Loucy (cell line): Measurements from ENCODE around the gene MUC6.

Source experiments
- H2AFZ ChIP-seq: fragments of 200-600 bp; sonication (generic); 2 replicates; pipeline ENCODE4 v1.6.0; 2016; ENCODE audit warnings: antibody characterized with exemption, mild to moderate bottlenecking, low read length, moderate library complexity
- H3F3A ChIP-seq: fragments of 200-600 bp; 2 replicates; pipeline ENCODE4 v1.6.0; 2016; ENCODE audit warnings: antibody characterized with exemption, low read depth, mild to moderate bottlenecking
- H3K27me3 ChIP-seq: fragments of 200-600 bp; sonication (generic); 2 replicates; pipeline ENCODE4 v1.6.1; 2014; ENCODE audit warnings: low read length, mild to moderate bottlenecking; ENCODE audit not compliant: insufficient read depth, poor library complexity, severe bottlenecking
- H3K36me3 ChIP-seq: fragments of 200-600 bp; sonication (generic); 2 replicates; pipeline ENCODE4 v1.6.1; 2016; ENCODE audit warnings: low read length; ENCODE audit not compliant: insufficient read depth
- H3K4me1 ChIP-seq: fragments of 200-600 bp; sonication (generic); 2 replicates; pipeline ENCODE4 v1.5.1; 2014; ENCODE audit warnings: low read length, mild to moderate bottlenecking; ENCODE audit not compliant: insufficient read depth, poor library complexity, severe bottlenecking
- H3K4me2 ChIP-seq: fragments of 200-600 bp; sonication (generic); 2 replicates; pipeline ENCODE4 v1.6.0; 2014; ENCODE audit warnings: antibody characterized with exemption, low read length, low read depth, mild to moderate bottlenecking; ENCODE audit not compliant: poor library complexity, severe bottlenecking
- H3K4me3 ChIP-seq: fragments of 200-600 bp; sonication (generic); 2 replicates; pipeline ENCODE4 v1.5.1; 2014; ENCODE audit warnings: low read length, mild to moderate bottlenecking, mixed read lengths; ENCODE audit not compliant: poor library complexity, severe bottlenecking
- H3K79me2 ChIP-seq: fragments of 200-600 bp; sonication (generic); 2 replicates; pipeline ENCODE4 v1.6.1; 2014; ENCODE audit warnings: low read length; ENCODE audit not compliant: insufficient read depth
- H3K9ac ChIP-seq: fragments of 200-600 bp; sonication (generic); 2 replicates; pipeline ENCODE4 v1.6.0; 2014; ENCODE audit warnings: mild to moderate bottlenecking, low read depth, low read length, moderate library complexity; ENCODE audit not compliant: poor library complexity, severe bottlenecking
- H3K9me2 ChIP-seq: fragments of 200-600 bp; sonication (generic); replicated peaks from 2 replicates; pipeline ENCODE4 v1.6.1; 2016; ENCODE audit warnings: low read depth, low read length, mixed read lengths
- H3K9me3 ChIP-seq: fragments of 200-600 bp; sonication (generic); 2 replicates; pipeline ENCODE4 v1.6.1; 2014; ENCODE audit warnings: mild to moderate bottlenecking, antibody characterized with exemption, low read length, low read depth; ENCODE audit not compliant: insufficient read depth
- H4K20me1 ChIP-seq: fragments of 200-600 bp; sonication (generic); 2 replicates; pipeline ENCODE4 v1.6.0; 2014; ENCODE audit warnings: antibody characterized with exemption, low read length, mild to moderate bottlenecking; ENCODE audit not compliant: insufficient read depth, poor library complexity, severe bottlenecking
- EZH2phosphoT487 ChIP-seq: fragments of 200-600 bp; IDR thresholded peaks from 2 replicates; pipeline ENCODE4 v1.6.1; 2018; ENCODE audit warnings: antibody characterized with exemption, mild to moderate bottlenecking, moderate library complexity, borderline replicate concordance
- TF ChIP-seq, protein P1 (sequence below): fragments of 200-600 bp; sonication (generic); conservative IDR thresholded peaks from 2 replicates; pipeline ENCODE4 v1.5.1; 2014; ENCODE audit warnings: mild to moderate bottlenecking, antibody characterized with exemption, low read length

MUC6 gene

DNA sequence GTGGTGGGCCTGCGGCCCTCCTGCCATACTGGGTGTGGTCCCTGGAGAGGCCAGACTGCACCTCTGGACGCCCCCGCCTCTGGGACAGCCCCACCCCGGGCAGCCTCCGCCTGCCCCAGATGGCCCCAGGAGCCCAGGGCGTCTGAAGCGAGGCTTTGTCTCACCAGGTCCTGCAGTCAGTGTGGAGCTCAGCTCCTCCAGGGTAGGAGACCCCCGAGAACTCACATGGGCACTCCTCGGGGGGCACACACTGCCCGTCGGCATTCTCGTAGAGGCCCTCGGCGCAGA, 10.4 kb downstream of the MUC6 start:
- H3K4me3 ChIP-seq, result no peak overlapping the region
- no peaks in the 10 kb centered on the region for H3K79me2 ChIP-seq
- H2AFZ ChIP-seq, result no peak overlapping the region
- H3K36me3 ChIP-seq, result no peaks in the 10 kb centered on the region
- no peaks in the 10 kb centered on the region for H4K20me1 ChIP-seq
- no peaks in the 10 kb centered on the region for H3K9me2 ChIP-seq
- no peaks in the 10 kb centered on the region for H3K4me1 ChIP-seq
- no peak overlapping the region for H3K4me2 ChIP-seq
- H3K9ac ChIP-seq, result no peak overlapping the region
- no peaks in the 10 kb centered on the region for H3K27me3 ChIP-seq
- H3K9me3 ChIP-seq, result no peaks in the 10 kb centered on the region
- no peaks in the 10 kb centered on the region for H3F3A ChIP-seq
- TF ChIP-seq EZH2phosphoT487, result no peak

GRCh38 chr11:1025410-1026162, 10.9 kb downstream of the MUC6 start:
- no peaks in the 10 kb centered on the region for H3K79me2 ChIP-seq
- TF ChIP-seq EZH2phosphoT487, result no peak
- TF ChIP-seq, protein P1, sequence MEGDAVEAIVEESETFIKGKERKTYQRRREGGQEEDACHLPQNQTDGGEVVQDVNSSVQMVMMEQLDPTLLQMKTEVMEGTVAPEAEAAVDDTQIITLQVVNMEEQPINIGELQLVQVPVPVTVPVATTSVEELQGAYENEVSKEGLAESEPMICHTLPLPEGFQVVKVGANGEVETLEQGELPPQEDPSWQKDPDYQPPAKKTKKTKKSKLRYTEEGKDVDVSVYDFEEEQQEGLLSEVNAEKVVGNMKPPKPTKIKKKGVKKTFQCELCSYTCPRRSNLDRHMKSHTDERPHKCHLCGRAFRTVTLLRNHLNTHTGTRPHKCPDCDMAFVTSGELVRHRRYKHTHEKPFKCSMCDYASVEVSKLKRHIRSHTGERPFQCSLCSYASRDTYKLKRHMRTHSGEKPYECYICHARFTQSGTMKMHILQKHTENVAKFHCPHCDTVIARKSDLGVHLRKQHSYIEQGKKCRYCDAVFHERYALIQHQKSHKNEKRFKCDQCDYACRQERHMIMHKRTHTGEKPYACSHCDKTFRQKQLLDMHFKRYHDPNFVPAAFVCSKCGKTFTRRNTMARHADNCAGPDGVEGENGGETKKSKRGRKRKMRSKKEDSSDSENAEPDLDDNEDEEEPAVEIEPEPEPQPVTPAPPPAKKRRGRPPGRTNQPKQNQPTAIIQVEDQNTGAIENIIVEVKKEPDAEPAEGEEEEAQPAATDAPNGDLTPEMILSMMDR, result no peak
- no peaks in the 10 kb centered on the region for H3K36me3 ChIP-seq
- no peaks in the 10 kb centered on the region for H3F3A ChIP-seq
- no peak overlapping the region for H3K4me3 ChIP-seq
- H3K4me2 ChIP-seq, result no peak overlapping the region
- no peak overlapping the region for H2AFZ ChIP-seq
- H3K4me1 ChIP-seq, result no peaks in the 10 kb centered on the region
- H3K27me3 ChIP-seq, result no peaks in the 10 kb centered on the region
- no peaks in the 10 kb centered on the region for H3K9me3 ChIP-seq
- H3K9me2 ChIP-seq, result no peaks in the 10 kb centered on the region
- H3K9ac ChIP-seq, result no peak overlapping the region
- H4K20me1 ChIP-seq, result no peaks in the 10 kb centered on the region

DNA sequence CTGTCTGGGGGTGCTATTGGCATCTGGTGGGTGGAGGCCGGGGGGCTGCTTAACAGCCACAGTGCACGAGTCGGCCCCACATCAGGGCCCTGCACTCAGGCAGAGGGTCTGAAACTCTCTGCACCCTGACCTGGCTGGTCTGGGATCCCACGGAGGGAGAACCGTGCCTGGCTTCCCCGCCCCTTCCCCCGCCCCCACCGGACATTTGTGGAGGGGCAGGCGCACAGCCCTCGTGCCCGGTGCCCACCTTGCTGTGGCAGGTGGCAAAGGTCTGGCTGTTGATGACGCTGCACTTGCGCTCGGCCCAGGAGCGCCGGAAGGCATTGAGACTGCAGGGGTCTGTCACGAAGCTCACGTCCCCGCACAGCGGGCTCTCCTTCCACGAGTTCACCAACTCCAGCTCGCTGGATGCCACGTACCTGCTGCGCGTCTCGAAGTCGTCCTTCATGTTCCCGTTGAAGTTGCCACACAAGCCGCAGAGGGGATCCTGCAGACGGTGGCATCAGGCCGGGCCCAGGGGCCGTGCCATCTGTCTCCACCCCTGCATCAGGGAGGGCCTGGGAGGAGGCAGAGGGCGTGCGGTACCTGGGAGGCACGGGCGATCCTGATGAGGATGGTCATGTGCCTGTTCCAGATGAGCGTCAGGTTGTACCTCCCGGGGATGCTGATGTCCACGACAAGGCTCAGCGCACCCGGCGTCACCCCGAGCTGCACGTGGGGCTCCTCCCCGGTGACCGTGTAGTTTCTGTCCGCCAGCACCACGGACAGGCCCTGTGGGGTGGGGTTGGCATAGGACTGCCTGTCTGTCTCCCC, 11.7 kb downstream of the MUC6 start:
- no peak overlapping the region for H3K9ac ChIP-seq
- TF ChIP-seq EZH2phosphoT487, result no peak
- no peaks in the 10 kb centered on the region for H3K79me2 ChIP-seq
- H3K9me2 ChIP-seq, result no peaks in the 10 kb centered on the region
- H2AFZ ChIP-seq, result no peak overlapping the region
- no peaks in the 10 kb centered on the region for H4K20me1 ChIP-seq
- no peak overlapping the region for H3K4me3 ChIP-seq
- no peak overlapping the region for H3K4me2 ChIP-seq
- no peaks in the 10 kb centered on the region for H3F3A ChIP-seq
- H3K4me1 ChIP-seq, result no peaks in the 10 kb centered on the region
- H3K36me3 ChIP-seq, result no peaks in the 10 kb centered on the region
- H3K9me3 ChIP-seq, result no peaks in the 10 kb centered on the region
- no peaks in the 10 kb centered on the region for H3K27me3 ChIP-seq

GRCh38 chr11:1023811-1024596, 12.5 kb downstream of the MUC6 start:
- no peaks in the 10 kb centered on the region for H3K27me3 ChIP-seq
- no peaks in the 10 kb centered on the region for H3F3A ChIP-seq
- H3K9me3 ChIP-seq, result no peaks in the 10 kb centered on the region
- H3K36me3 ChIP-seq, result no peaks in the 10 kb centered on the region
- H3K9me2 ChIP-seq, result no peaks in the 10 kb centered on the region
- no peaks in the 10 kb centered on the region for H3K4me1 ChIP-seq
- H3K4me2 ChIP-seq, result no peak overlapping the region
- no peak overlapping the region for H3K4me3 ChIP-seq
- no peaks in the 10 kb centered on the region for H4K20me1 ChIP-seq
- TF ChIP-seq EZH2phosphoT487, result no peak
- TF ChIP-seq, protein P1, result no peak
- H2AFZ ChIP-seq, result no peak overlapping the region
- H3K79me2 ChIP-seq, result no peaks in the 10 kb centered on the region
- H3K9ac ChIP-seq, result no peak overlapping the region
